H9 (cell line): Measurements from ENCODE around the gene TRPM5. TPM values are rescaled to one million over a fixed set of nuclear protein-coding genes. Genes with fewer than 3 reads are reported as not detected.

ENCODE experiments used
- DNase-seq: peaks from one replicate; pipeline ENCODE4 v3.0.0-alpha.2; 2017
- H2AFZ ChIP-seq: one replicate; pipeline ENCODE4 v1.6.1; 2013; ENCODE audit warnings: mild to moderate bottlenecking, low read length, control low read depth, moderate library complexity
- H2AK5ac ChIP-seq: 2 replicates; pipeline ENCODE4 v1.6.1; 2013; ENCODE audit warnings: low read length, control low read depth, mixed read lengths; ENCODE audit not compliant: insufficient read length
- H2BK120ac ChIP-seq: one replicate; pipeline ENCODE4 v1.6.1; 2013; ENCODE audit warnings: low read depth, mild to moderate bottlenecking, low read length, control low read depth, inconsistent platforms; ENCODE audit not compliant: poor library complexity, severe bottlenecking
- H2BK12ac ChIP-seq: 2 replicates; pipeline ENCODE4 v1.6.1; 2013; ENCODE audit warnings: low read length, control low read depth, mixed read lengths, low read depth; ENCODE audit not compliant: insufficient read length
- H2BK15ac ChIP-seq: 2 replicates; pipeline ENCODE4 v1.6.1; 2013; ENCODE audit warnings: low read depth, low read length, control low read depth
- H2BK20ac ChIP-seq: one replicate; pipeline ENCODE4 v1.6.1; 2013; ENCODE audit warnings: low read depth, mild to moderate bottlenecking, low read length, control low read depth, inconsistent platforms; ENCODE audit not compliant: poor library complexity, severe bottlenecking
- H2BK5ac ChIP-seq: 2 replicates; pipeline ENCODE4 v1.6.1; 2013; ENCODE audit warnings: low read length, control low read depth, mixed read lengths; ENCODE audit not compliant: insufficient read length
- H3K14ac ChIP-seq: 2 replicates; pipeline ENCODE4 v1.6.1; 2013; ENCODE audit warnings: low read length, control low read depth; ENCODE audit not compliant: insufficient read depth
- H3K18ac ChIP-seq: 2 replicates; pipeline ENCODE4 v1.6.1; 2013; ENCODE audit warnings: low read depth, mild to moderate bottlenecking, mixed read lengths, low read length, control low read depth; ENCODE audit not compliant: insufficient read length
- H3K23ac ChIP-seq: 2 replicates; pipeline ENCODE4 v1.6.1; 2013; ENCODE audit warnings: low read length, control low read depth, mixed read lengths, low read depth; ENCODE audit not compliant: insufficient read length
- H3K23me2 ChIP-seq: 2 replicates; pipeline ENCODE4 v1.6.1; 2013; ENCODE audit warnings: low read depth, mild to moderate bottlenecking, mixed read lengths, low read length, control low read depth; ENCODE audit not compliant: insufficient read length, poor library complexity, severe bottlenecking
- H3K27ac ChIP-seq: 2 replicates; pipeline ENCODE4 v1.5.1; 2013; ENCODE audit warnings: low read length, control low read depth, mixed read lengths, low read depth; ENCODE audit not compliant: insufficient read length
- H3K27me3 ChIP-seq: 2 replicates; pipeline ENCODE4 v1.6.1; 2013; ENCODE audit warnings: low read length, control low read depth, inconsistent platforms; ENCODE audit not compliant: insufficient read depth
- H3K4ac ChIP-seq: 2 replicates; pipeline ENCODE4 v1.6.1; 2013; ENCODE audit warnings: low read depth, mild to moderate bottlenecking, control low read depth, inconsistent platforms, low read length, moderate library complexity
- H3K4me1 ChIP-seq: 2 replicates; pipeline ENCODE4 v1.6.1; 2013; ENCODE audit warnings: low read length, control low read depth, inconsistent platforms; ENCODE audit not compliant: insufficient read depth
- H3K4me2 ChIP-seq: 2 replicates; pipeline ENCODE4 v1.6.1; 2013; ENCODE audit warnings: low read length, control low read depth, mixed read lengths; ENCODE audit not compliant: insufficient read length, insufficient read depth
- H3K56ac ChIP-seq: 2 replicates; pipeline ENCODE4 v1.6.1; 2013; ENCODE audit warnings: low read depth, mild to moderate bottlenecking, mixed read lengths, low read length, control low read depth; ENCODE audit not compliant: insufficient read length
- H3K79me1 ChIP-seq: 2 replicates; pipeline ENCODE4 v1.6.1; 2013; ENCODE audit warnings: low read depth, mild to moderate bottlenecking, moderate library complexity, low read length, control low read depth, inconsistent platforms; ENCODE audit not compliant: insufficient read depth, poor library complexity, severe bottlenecking
- H3K79me2 ChIP-seq: 2 replicates; pipeline ENCODE4 v1.6.1; 2013; ENCODE audit warnings: low read length, control low read depth, inconsistent platforms; ENCODE audit not compliant: insufficient read depth
- H3K9ac ChIP-seq: 2 replicates; pipeline ENCODE4 v1.6.1; 2013; ENCODE audit warnings: low read length, control low read depth, mixed read lengths; ENCODE audit not compliant: insufficient read length; ENCODE audit errors: extremely low read depth
- H3K9me3 ChIP-seq: one replicate; pipeline ENCODE4 v1.6.1; 2013; ENCODE audit warnings: low read depth, low read length, inconsistent platforms; ENCODE audit not compliant: control insufficient read depth
- H3T11ph ChIP-seq: one replicate; pipeline ENCODE4 v1.6.1; 2013; ENCODE audit warnings: mild to moderate bottlenecking, low read length, control low read depth, inconsistent platforms
- H4K20me1 ChIP-seq: one replicate; pipeline ENCODE4 v1.6.1; 2013; ENCODE audit not compliant: control insufficient read depth, insufficient read length, insufficient read depth
- H4K5ac ChIP-seq: 2 replicates; pipeline ENCODE4 v1.6.1; 2013; ENCODE audit warnings: low read depth, mild to moderate bottlenecking, mixed read lengths, low read length, control low read depth; ENCODE audit not compliant: insufficient read length
- H4K8ac ChIP-seq: replicated peaks from 2 replicates; pipeline ENCODE4 v1.6.1; 2013; ENCODE audit warnings: low read length, control low read depth, mixed read lengths, low read depth; ENCODE audit not compliant: insufficient read length
- H4K91ac ChIP-seq: 2 replicates; pipeline ENCODE4 v1.6.1; 2013; ENCODE audit warnings: low read depth, mild to moderate bottlenecking, moderate library complexity, mixed read lengths, low read length, control low read depth; ENCODE audit not compliant: insufficient read length
- H3K27ac Mint-ChIP-seq, 3 experiments: 2 replicates in 2 of 3; 3 replicates in 1 of 3; pipeline ENCODE4 v1.8.0; 2020 to 2021; ENCODE audit warnings: mixed read lengths in 3 of 3, mild to moderate bottlenecking in 1 of 3, moderate library complexity in 1 of 3
- H3K27me3 Mint-ChIP-seq: 2 replicates; pipeline ENCODE4 v1.8.0; 2021; ENCODE audit warnings: low read depth, mild to moderate bottlenecking, moderate library complexity, mixed read lengths
- H3K36me3 Mint-ChIP-seq, 3 experiments: 2 replicates in 2 of 3; 3 replicates in 1 of 3; pipeline ENCODE4 v1.8.0; 2020 to 2021; ENCODE audit warnings: low read depth in 3 of 3, mixed read lengths in 3 of 3; ENCODE audit not compliant: insufficient read depth in 1 of 3
- H3K4me1 Mint-ChIP-seq, 2 experiments: 2 replicates each; pipeline ENCODE4 v1.8.0; 2020; ENCODE audit warnings: mixed read lengths in 2 of 2
- H3K4me3 Mint-ChIP-seq, 2 experiments: 2 replicates in 1 of 2; 3 replicates in 1 of 2; pipeline ENCODE4 v1.8.0; 2020 to 2021; ENCODE audit warnings: mild to moderate bottlenecking in 2 of 2, mixed read lengths in 2 of 2, moderate library complexity in 1 of 2
- H3K9me3 Mint-ChIP-seq, 2 experiments: 2 replicates in 1 of 2; 3 replicates in 1 of 2; pipeline ENCODE4 v1.8.0; 2020; ENCODE audit warnings: mild to moderate bottlenecking in 2 of 2, mixed read lengths in 2 of 2, moderate library complexity in 1 of 2
- CTCF ChIP-seq: fragments of 200-600 bp; sonication (generic); conservative IDR thresholded peaks from 3 replicates; pipeline ENCODE4 v1.8.0; 2021; ENCODE audit warnings: antibody characterized with exemption, mild to moderate bottlenecking
- WGBS: extraction: QIAGEN DNeasy Blood & Tissue Kit; methylation state at CpG from one replicate; pipeline ENCODE4 v1.1.7; 2013; ENCODE audit warnings: missing lambda C conversion rate, low lambda C conversion rate, mixed read lengths; ENCODE audit not compliant: insufficient read length; ENCODE audit errors: extremely low coverage; 5-methylcytosine and 5-hydroxymethylcytosine counted together
- total RNA-seq: library from RNA; stranded (reverse); gene quantifications from 2 replicates; pipeline ENCODE4 v1.2.1, GENCODE V29; 2021

The TRPM5 gene
- total RNA-seq, 1 experiment from 2014 or later: 0.09 TPM

DNA sequence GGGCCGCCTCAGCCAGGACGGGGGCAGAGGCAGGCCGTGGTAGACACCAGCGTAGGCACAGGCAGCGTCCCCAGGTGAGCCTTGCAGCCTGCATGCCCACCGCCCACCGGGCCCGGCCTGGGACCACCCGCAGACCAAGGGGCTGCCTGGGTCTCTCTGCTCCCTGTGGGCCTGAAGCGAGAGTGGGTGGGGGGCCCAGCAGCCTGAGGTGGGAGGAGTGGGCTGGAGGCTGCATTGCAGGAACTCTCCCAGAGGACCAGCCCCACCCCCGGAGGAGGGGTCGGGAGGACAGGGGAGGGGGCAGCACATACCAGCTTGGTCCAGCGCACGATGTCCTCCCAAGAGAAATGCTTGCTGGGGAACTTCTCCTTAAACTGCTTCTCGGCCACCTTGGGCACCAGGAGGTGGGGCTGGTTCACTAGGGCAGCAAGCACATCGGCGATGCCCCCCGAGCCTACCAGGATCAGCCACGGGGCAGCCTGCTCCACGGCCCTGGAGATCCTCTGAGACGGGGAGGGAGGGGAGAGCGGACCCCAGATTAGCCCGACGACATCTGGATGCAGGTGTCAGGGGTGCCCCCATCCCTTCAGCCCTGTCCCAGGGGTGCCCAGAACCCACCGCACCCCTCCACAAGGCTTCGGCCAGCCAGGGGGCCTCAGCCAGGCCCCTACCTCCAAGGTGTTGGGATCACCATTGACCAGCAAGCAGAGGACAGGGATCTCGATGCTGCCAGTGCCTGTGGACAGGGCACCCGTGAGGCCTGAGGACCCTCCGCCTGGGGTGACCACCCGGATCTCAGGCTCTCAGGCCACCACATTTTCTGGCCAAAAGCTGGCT lies 26.2 kb downstream of the TRPM5 start:
- TF ChIP-seq CTCF: no peak
- DNase-seq: no peak
- Histone ChIP-seq H3K27me3 (no peaks in the 10 kb centered on the region), H2BK20ac (no peak overlapping the region), H3K18ac (no peak overlapping the region), H3K14ac (no peak overlapping the region; the same call in 1 of the 2 replicates), H3K23ac (no peak overlapping the region), H2BK5ac (no peak overlapping the region), H3K4me2 (no peak overlapping the region), H2AK5ac (no peak overlapping the region), H3K27ac (no peak overlapping the region), H4K20me1 (no peaks in the 10 kb centered on the region), H4K5ac (no peak overlapping the region), H3K79me2 (no peaks in the 10 kb centered on the region), H3K9ac (no peak overlapping the region), H3K9me3 (no peaks in the 10 kb centered on the region), H4K91ac (no peak overlapping the region), H3K79me1 (no peaks in the 10 kb centered on the region), H3K4ac (no peak overlapping the region), H3K23me2 (no peaks in the 10 kb centered on the region), H2BK15ac (no peak overlapping the region), H3K4me1 (no peaks in the 10 kb centered on the region), H3K56ac (no peak overlapping the region), H3T11ph (no peak overlapping the region), H2BK12ac (no peak overlapping the region), H2AFZ (no peak overlapping the region), H4K8ac (no peak overlapping the region), H2BK120ac (no peak overlapping the region)
- H3K4me1 Mint-ChIP-seq: no peaks in the 10 kb centered on the region; a peak in 1 of 4 replicates
- H3K4me3 Mint-ChIP-seq: no peak overlapping the region
- H3K36me3 Mint-ChIP-seq: no peaks in the 10 kb centered on the region
- no CpG with 5 or more reads among the region's 30 CpGs for WGBS
- H3K27ac Mint-ChIP-seq: no peak overlapping the region
- H3K27me3 Mint-ChIP-seq: peaks cover 7% of the 10 kb centered on the region
- H3K9me3 Mint-ChIP-seq: no peaks in the 10 kb centered on the region
